CD4-positive, alpha-beta T cell treated with Interleukin-15 for 1 hour (primary cell): ENCODE results near the gene GMDS.
"Not testable (repeated sequence)": the region's sequence is repeated elsewhere in the genome, so short reads cannot be mapped to it uniquely, and the experiment has no call there.

Source experiments
- DNase-seq: peaks from one replicate; pipeline ENCODE4 v3.0.0-alpha.2; 2020

GMDS gene

GRCh38 chr6:1700278-1700967 is 545.0 kb downstream of the GMDS start:
- DNase-seq: no peak

- no peak for DNase-seq
These were observed 546.9 kb downstream of the GMDS start for GRCh38 chr6:1698527-1698926.

- DNase-seq: no peak
These were observed 547.6 kb downstream of the GMDS start for GRCh38 chr6:1697688-1698351.

- DNase-seq: no peak
These were observed 548.9 kb downstream of the GMDS start for GRCh38 chr6:1696463-1696850.

DNA sequence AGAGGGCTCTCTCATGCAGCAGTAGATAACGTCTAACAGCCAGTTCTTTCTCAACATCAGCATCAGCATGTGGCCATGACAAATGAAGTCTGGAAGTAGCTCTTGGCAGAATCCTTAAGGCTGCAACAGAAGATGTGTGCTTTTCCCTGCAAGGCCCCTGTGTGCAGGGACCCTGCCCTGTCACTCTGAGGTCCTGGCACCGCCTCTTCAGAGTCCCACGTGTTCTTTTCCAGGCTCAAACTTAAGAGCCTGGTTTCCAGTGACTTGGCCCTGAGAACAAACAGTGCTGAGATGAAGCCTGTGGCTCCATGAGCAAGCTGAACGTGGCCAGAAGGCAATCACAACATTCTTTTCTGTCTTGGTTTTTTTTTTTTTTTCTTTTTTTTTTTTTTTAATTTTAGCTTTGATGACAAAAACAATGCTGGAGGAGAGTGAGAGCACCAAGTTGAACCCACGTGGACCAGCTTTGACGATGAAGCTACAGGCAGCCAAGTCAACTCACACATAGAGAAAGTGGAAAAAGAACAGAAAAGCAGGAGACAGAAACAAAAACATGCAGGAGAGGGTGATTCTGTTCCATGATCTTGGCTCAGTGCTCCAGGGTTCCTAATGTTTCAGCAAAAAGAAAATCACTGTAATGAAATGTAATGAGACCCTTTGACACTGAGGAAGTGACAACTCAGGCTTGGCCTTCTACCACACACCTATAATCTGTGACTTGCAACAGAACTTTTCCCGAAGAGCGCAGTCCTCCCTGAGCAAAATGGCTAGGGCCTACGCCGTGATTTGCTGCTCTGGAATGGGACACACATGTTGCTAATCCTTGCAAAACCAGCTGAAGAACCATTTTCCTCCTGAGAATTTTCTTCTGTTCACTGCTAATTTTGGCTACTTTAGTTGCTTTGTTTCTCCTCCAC is 549.6 kb downstream of the GMDS start:
- DNase-seq: no peak

DNA sequence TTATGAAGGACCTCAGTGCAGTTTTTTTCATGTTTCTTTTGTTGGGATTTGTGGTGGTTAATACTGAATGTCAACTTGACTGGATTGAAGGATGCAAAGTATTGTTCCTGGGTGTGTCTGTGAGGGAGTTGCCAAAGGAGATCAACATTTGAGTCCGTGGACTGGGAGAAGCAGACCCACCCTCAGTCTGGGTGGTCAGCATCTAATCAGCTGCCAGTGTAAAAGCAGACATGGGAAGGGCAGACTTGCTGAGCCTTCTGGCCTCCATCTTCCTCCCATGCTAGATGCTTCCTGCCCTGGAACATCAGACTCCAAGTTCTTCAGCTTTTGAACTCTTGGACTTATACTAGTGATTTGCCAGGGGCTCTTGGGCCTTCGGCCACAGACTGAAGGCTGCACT is 553.6 kb downstream of the GMDS start:
- not testable (repeated sequence) for DNase-seq

- DNase-seq: not testable (repeated sequence)
These were observed 554.7 kb downstream of the GMDS start for GRCh38 chr6:1690656-1691055.

- no peak for DNase-seq
These were observed 556.3 kb downstream of the GMDS start for GRCh38 chr6:1689141-1689540.

DNA sequence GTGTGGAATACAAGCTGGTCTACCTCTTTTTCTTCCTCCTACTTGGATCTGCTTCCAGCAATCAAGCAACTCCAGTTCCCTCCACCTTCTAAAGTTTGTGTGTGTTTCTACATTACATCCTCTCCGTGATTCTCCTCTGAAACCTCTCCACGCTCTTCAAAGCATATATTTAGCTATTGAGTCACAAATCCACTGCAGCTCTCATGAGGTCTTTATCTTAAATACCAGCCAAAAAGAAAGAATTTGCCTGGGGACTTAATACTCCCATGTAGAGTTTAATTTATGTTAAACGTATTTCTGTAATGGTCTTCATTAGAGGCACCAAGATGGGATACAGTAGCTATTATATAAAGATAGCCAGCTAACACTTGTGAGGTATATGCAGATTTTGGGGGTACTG is 557.0 kb downstream of the GMDS start:
- DNase-seq: no peak

DNA sequence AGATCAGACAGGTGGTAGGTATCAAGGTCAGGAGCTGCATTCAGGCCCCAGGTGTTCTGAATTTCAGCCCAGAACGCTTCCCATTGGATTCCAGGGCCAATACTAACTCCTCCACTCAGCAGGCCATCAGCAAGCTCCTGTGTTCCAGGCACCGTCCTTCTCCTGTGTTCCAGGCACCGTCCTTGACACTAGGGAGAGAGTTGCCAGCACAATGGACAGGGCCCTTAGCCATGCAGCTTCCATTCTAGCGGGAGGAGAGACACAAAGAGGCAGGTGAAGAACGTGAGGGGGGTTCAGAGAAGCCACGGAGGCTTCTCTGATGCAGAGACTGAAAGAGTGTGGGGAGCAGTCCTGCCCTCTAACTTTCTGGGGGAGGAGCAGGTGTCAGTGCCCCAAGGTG is 558.0 kb downstream of the GMDS start:
- no peak for DNase-seq

GRCh38 chr6:1686117-1687098 is 559.0 kb downstream of the GMDS start:
- DNase-seq: no peak

DNA sequence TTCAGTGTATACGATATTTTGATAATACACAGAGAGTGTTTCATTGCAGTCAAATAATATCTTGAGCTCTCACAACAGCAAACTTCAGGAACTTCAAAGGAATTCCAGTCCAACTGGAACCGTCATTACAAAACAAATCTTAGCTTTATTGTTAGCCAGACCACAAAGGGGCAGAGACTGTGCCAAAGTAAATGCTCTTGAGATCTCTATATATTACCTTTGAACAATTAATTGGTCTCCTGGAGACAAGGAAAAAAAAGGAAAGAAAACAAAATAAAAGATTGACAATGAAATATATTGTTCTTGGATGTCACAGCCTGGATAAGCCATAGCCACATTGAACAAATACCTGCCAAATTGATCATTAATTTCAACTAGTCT is 565.7 kb downstream of the GMDS start:
- no peak for DNase-seq

GRCh38 chr6:1679031-1679687 is 566.2 kb downstream of the GMDS start:
- DNase-seq: no peak

DNA sequence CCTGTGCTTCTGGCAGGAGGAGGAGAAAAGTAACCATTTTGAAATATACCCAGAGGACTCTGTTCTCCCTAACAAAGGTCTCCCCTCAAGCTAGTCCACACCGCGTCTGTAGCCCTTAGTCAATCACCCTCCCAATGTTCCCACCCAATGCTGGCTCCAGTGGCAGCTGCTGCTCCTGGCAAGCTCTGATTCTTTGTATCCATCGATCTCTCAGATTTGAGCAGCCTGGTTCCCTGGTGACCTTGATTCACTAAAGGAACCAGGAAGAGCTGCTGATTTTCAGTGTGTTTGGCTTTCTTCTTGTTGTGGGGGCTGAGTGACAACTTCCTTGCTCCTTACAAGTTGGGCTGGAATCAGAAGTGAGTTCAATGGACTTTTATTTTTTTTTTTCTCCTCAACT is 567.2 kb downstream of the GMDS start:
- no peak for DNase-seq

- DNase-seq: no peak
These were observed 573.0 kb downstream of the GMDS start for GRCh38 chr6:1672379-1672778.

DNA sequence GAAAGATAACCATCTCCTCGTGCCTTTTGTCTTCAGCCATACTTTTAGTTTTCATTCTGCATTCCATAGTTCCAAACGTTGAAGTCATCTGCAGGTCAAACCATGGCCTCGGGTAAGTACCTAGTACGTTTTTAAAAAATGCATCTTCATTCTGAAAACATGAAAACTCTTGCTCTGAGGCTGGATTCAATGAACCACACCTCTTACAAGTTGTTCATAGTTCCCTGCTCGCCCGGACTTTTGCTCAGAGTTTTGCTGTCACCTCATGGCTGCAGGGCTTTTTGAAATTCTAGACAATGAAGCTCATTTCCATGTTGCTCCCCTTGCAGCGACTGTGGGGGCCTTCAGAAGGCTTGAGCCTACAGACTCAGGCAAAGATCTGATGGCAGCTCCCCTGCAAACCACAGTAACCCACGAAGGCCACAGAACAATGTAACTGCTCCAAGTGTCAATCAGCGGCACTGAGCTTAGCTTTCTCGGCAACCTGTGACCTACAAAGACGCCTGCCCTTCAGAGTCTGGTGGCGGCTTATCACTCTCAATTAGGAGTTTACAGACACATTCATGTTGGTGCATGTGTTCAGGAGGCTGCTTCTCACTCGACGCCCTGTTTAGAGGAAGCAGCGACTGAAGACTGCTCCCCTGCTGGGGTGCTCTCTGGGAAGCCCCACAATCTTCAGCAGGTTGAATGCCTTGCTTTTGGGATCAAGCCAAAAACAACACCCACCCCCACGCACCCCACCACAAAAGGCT is 574.5 kb downstream of the GMDS start:
- no peak for DNase-seq

GRCh38 chr6:1669996-1670395 is 575.4 kb downstream of the GMDS start:
- DNase-seq: no peak

DNA sequence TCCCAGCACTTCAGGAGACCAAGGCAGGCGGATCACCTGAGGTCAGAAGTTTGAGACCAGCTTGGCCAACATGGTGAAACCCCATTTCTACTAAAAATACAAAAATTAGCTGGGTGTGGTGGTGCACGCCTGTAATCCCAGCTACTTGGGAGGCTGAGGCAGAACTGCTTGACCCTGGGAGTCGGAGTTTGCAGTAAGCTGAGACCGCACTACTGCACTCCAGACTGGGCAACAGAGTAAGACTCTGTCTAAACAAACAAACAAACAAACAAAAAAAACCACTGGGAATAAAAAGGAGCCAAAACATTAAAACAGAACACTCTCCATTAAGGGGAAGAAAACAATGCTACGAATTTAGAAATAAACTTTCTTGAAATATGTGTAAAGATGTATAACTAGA is 576.9 kb downstream of the GMDS start:
- not testable (repeated sequence) for DNase-seq

DNA sequence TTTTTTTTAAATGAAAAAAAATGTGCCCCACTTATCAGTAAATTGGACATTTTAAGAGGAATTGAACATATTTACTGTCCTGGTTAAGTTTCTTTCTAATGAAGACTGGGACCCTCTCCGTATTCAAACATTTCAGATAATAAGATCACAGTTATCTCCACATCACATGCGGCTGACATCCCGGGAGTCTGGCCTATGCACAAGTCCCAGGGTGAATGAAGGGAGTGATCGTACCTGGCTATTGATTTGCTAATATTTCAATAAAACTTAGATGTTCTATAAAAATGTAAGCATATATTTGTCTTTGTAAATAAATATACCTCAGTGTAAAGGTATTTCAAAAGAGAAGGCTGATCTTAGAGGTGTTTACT is 577.6 kb downstream of the GMDS start:
- DNase-seq: no peak

GRCh38 chr6:1667012-1667804 is 578.2 kb downstream of the GMDS start:
- DNase-seq: no peak
